ENCODE results near the gene TSHZ1. TPM values are rescaled to one million over a fixed set of nuclear protein-coding genes. Genes with fewer than 3 reads are reported as not detected.

The TSHZ1 gene
- total and polyA plus RNA-seq, 8 donors = 13.3 to 38.5 (median 31.7) TPM

DNA sequence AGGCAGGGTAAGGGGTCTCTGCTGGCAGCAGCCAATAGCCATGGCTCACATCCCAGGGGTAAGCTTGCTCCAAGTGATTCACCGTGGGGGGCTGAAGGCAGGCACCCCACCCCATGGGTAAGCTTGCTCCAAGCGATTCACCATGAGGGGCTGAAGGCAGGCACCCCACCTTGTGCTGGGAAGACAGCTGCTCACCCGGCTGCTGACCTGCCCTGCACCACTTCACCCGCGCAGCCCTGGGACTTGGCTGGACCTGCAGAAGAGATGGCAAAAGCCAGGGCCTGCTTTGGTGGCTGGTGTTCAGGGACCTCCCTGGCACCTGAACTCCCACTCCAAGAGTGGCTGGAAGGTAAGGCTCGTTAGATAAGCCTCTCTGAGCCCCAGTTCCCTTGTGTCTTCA lies 20.9 kb upstream of the TSHZ1 start:
- Histone ChIP-seq H3K27me3 (peaks cover 0 to 6% of the 10 kb centered on the region in 2 donors), H3K27ac (no peak overlapping the region), H3K9me3 (no peaks in the 10 kb centered on the region), H3K4me1 (no peaks in the 10 kb centered on the region), H3K4me3 (no peak overlapping the region), H3K36me3 (no peaks in the 10 kb centered on the region)
- ATAC-seq = no peak
- intact Hi-C loops (cut with DNase I) = no loop called here
- DNase-seq = no peak
- TF ChIP-seq, protein P1, sequence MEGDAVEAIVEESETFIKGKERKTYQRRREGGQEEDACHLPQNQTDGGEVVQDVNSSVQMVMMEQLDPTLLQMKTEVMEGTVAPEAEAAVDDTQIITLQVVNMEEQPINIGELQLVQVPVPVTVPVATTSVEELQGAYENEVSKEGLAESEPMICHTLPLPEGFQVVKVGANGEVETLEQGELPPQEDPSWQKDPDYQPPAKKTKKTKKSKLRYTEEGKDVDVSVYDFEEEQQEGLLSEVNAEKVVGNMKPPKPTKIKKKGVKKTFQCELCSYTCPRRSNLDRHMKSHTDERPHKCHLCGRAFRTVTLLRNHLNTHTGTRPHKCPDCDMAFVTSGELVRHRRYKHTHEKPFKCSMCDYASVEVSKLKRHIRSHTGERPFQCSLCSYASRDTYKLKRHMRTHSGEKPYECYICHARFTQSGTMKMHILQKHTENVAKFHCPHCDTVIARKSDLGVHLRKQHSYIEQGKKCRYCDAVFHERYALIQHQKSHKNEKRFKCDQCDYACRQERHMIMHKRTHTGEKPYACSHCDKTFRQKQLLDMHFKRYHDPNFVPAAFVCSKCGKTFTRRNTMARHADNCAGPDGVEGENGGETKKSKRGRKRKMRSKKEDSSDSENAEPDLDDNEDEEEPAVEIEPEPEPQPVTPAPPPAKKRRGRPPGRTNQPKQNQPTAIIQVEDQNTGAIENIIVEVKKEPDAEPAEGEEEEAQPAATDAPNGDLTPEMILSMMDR (IDR thresholded peaks at IDR 0.05) = no peak

DNA sequence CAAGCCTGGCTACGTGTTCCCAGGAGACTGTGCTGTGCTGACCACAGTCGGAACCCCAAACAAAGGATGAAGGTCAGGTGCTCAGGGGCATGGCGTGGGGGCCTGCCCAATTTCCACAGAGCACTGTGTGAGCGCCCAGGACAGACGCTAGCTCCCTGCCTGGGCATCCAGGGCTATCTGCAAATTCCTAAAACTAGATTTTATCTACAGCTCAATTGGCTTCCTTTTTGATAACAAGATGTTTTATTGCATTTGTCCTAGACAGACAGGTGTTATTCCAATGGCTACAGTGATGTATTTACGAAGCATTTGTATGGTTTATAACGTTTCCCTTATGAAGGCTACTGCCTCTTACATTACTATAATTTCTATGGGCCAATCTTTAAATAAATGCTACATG lies 17.7 kb upstream of the TSHZ1 start:
- H3K36me3 ChIP-seq = no peaks in the 10 kb centered on the region
- intact Hi-C loops (cut with DNase I) = no loop called here
- DNase-seq (no peak), ATAC-seq (no peak)
- TF ChIP-seq, protein P1 (IDR thresholded peaks at IDR 0.05) = no peak
- no peaks in the 10 kb centered on the region for H3K9me3 ChIP-seq
- no peaks in the 10 kb centered on the region for H3K27me3 ChIP-seq
- H3K27ac ChIP-seq = no peak overlapping the region
- no peaks in the 10 kb centered on the region for H3K4me1 ChIP-seq
- H3K4me3 ChIP-seq = no peak overlapping the region

DNA sequence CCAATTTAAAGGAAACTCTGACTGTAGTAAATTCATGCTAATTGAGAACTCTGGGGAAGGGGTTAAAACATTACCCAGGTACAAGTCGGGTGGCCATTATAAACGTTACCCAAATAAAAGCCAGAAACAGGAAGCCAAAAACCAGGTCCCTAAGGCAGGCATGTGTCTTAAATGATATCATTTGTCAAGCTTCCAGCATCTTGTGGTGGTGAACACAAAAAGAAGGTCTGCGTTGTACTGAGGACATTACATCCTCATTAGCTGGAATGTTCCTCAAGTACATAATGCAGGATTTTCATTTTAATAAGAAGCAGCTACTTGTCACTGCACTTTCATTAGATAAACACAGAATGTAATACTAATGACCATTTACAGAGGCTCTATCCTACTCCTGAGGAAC lies 12.6 kb upstream of the TSHZ1 start:
- H3K27ac ChIP-seq = no peak overlapping the region
- no peak overlapping the region for H3K4me3 ChIP-seq
- no peak for DNase-seq
- H3K27me3 ChIP-seq = no peaks in the 10 kb centered on the region
- peaks cover 0 to 25% of the 10 kb centered on the region in 2 donors for H3K36me3 ChIP-seq
- intact Hi-C loops (cut with DNase I) = no loop called here
- H3K4me1 ChIP-seq = peaks cover under 1 to 3% of the 10 kb centered on the region in 2 donors
- no peaks in the 10 kb centered on the region for H3K9me3 ChIP-seq
- no peak for ATAC-seq
- TF ChIP-seq, protein P1 (IDR thresholded peaks at IDR 0.05) = no peak

DNA sequence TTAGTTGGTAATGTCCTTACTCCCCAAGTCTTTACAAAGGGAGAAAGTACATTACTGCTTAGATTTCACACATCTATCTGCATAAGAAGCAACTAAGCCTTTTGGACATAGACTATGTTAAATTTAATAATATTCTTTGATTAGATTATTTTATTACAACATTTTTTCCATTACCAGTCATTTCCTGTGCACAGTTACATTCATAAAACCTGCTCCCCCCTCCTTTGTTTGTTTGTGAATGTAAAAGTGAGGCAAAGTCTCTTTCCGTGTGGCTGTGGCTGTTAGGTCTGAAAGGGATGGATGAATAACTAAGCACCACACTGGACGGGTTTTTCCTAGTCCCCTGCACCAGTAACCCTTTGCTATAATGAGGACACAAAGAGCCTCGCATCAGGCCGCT lies 11.3 kb upstream of the TSHZ1 start:
- Histone ChIP-seq H3K9me3 (no peaks in the 10 kb centered on the region), H3K36me3 (peaks cover 0 to 25% of the 10 kb centered on the region in 2 donors), H3K4me3 (no peak overlapping the region), H3K27me3 (peaks cover 0 to 6% of the 10 kb centered on the region in 2 donors), H3K4me1 (peaks cover 6 to 13% of the 10 kb centered on the region in 2 donors), H3K27ac (no peak overlapping the region)
- ATAC-seq (no peak), DNase-seq (no peak)
- TF ChIP-seq, protein P1 (IDR thresholded peaks at IDR 0.05) = no peak
- intact Hi-C loops (cut with DNase I) = no loop called here

DNA sequence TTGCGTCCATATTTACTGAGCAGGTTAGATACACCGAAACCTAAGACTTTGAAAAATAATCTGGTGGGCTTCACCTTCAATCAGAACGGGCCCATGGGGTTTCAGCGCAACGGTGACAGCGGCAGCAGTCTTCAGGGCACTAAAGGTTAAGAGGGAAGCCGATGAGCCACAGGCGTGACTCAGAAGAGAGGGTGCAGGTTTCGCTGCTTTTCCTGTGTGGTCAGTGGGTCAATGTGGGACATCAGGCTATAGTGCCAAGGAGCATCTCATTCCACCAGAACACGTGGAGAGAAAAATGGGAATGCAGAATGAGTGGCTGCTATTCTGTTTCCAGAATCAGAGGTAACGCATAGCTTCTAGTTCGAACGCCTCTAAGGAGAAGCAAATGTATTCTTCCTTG lies 10.5 kb upstream of the TSHZ1 start:
- H3K9me3 ChIP-seq = no peaks in the 10 kb centered on the region
- peaks cover 8 to 20% of the 10 kb centered on the region in 2 donors for H3K4me1 ChIP-seq
- peaks cover 0 to 25% of the 10 kb centered on the region in 2 donors for H3K36me3 ChIP-seq
- H3K27ac ChIP-seq = no peak overlapping the region
- intact Hi-C loops (cut with DNase I) = no loop called here
- TF ChIP-seq, protein P1 (IDR thresholded peaks at IDR 0.05) = no peak
- H3K27me3 ChIP-seq = peaks cover 0 to 13% of the 10 kb centered on the region in 2 donors
- H3K4me3 ChIP-seq = no peak overlapping the region
- ATAC-seq = no peak
- no peak for DNase-seq

All from left lung (tissue), 10 donors.